ENCODE measurements around the gene GJB2.
A peak's percentile ranks its signal among the peaks of the same experiment; 100 is the strongest.
"Not testable (repeated sequence)": the region's sequence is repeated elsewhere in the genome, so short reads cannot be mapped to it uniquely, and the experiment has no call there.

The GJB2 gene

DNA sequence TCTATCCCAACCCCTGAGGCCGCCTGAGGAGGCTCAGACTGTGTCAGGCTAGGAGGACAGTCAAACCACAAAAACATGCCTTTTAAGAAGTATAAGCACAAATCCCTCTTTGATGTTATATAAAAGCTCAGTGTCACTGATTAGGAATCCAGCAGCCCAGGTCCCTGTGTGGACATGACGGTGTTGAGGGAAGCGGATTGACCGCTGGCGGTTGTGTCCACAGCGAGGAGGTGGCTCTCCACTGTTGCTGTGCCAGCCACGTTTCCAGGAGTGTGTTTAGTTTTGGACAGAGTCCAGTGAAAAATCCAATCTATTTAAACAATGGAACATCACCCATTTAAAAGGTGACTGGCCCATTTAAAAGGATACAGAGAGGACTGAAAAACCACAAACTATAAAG, 24.3 kb downstream of the GJB2 start:
- no peak for DNase-seq (ENCODE audit: low read depth in 3 of 3)

DNA sequence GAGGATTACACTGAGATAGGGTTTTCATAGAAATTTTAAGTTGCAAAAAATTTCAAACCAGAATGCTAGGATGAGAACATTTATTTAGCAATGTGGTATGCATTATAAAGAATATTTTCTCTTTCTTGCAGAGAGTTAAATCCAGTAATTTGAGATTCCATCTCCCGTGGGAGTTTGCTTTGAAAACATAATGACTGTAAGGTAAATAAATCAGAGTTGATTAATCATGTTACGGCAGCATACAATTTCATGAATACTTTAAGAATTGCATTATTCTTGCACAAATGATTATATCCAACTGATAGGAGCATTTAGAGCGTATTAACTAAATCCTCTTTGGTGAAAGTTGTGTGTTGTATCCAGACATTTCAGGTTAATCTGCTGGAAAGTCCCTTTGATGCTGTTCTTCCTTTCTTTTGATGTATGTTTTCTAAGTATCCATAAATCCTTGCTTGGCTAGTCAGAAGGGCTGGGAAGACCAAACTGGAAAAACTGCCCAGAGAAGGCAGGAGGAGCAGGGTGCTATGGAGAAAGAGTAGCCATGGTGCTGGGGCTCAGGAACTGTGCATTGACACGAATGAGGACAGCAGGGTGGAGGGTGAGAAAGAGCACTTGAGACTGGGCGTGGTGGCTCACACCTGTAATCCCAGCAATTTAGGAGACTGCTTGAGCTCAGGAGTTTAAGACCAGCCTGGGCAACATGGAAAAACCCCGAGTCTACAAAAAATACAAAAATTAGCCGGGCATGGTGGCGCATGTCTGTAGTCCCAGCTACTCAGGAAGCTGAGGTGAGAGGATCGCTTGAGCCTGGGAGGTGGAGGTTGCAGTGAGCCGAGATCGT, 27.1 kb downstream of the GJB2 start:
- no peak for DNase-seq (ENCODE audit: low read depth in 3 of 3)

DNA sequence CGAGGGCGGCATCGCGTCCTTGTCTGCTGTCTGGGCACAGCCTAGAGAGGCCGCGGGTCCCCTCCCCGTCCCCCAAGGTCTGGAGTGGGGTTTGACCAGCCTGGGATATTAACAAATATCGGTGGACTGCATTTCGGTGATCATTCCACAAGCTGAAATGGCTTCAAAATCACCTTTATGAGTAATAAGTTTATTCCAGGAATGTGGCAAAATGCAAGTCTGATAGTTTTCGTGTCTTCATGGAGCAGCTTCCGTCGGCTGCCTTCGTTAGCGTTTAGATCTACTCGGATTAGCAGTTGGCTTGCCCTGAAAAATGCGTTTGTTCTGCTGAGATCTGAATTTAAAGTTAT, 30.8 kb downstream of the GJB2 start:
- no peak for DNase-seq (ENCODE audit: low read depth in 3 of 3)

DNA sequence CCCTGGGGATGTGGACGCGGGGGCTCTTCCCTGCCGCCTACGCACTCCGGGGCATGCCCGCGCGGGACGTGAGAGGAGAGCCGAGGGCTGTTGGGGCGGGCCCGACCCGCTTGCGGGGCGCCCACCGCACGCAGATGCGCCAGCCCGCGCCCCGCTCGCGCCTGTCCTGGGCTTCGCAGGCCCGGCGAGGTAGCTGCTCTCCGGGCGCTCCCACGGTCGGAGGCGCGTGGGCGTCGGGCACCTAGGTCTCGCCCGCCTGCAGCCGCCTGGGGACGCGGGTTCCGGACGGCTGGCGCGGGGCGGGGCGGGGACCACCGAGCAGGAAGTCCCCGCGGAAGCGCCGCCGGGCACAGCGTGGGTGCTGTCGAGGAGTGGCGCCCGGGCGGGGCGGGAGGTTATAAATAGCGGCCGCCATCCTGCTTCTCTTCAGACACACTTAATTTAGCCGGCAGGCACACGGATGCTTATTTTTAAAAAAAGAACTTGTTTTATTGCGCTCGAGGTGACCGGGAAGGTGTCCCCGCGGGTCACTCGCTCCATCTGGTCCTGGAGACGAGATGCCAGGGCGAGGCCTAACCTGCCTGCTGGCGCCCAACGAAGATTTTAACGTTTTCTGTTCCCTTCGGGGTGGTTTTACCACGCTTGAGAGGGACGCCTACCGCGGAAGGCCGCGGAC, 31.3 kb downstream of the GJB2 start:
- peak in 2 of 3 experiments; percentile 22 to 42 for DNase-seq (ENCODE audit: low read depth in 3 of 3)

GRCh38 chr13:20160306-20161274, 32.1 kb downstream of the GJB2 start, which contains the start of gene GJA3:
Gene GJA3, minus strand, starts transcription at chr13:20161052. Its CDS starts 17,764 bp downstream, at chr13:20143288.
- DNase-seq (ENCODE audit: low read depth in 3 of 3), result peak in 2 of 3 experiments; percentile 17 to 63

GRCh38 chr13:20159646-20160305, 33.0 kb downstream of the GJB2 start:
- DNase-seq (ENCODE audit: low read depth in 3 of 3), result no peak

DNA sequence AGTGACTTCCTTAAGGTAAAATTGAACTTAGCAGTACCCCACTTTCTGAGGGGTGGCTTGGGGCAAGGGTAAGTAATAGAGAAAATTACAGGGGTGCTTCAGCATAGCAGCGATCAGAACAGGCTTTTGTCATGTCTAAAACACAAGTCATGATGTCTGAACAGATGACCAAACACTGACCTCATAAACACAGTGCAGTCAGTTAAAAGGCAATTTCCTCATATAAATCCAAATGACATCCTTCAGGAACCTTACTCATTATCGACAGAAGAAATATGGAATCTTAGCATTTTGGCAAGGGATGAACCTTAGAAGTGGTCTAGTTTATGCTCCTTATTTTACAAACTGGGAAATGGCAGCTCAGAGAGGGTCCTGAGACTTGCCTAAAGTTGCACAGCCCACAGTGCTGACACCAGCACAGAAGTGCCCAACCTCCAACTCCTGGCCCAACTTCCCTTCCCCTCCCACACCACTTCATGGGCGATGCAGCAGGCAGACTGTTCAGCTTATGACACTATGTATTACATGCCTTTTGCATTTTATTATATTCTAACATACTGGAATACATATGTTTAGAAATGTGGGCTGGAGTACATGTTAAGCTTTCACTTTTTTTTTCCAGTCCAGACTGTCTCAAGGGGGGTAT, 35.5 kb downstream of the GJB2 start:
- no peak for DNase-seq (ENCODE audit: low read depth in 3 of 3)

DNA sequence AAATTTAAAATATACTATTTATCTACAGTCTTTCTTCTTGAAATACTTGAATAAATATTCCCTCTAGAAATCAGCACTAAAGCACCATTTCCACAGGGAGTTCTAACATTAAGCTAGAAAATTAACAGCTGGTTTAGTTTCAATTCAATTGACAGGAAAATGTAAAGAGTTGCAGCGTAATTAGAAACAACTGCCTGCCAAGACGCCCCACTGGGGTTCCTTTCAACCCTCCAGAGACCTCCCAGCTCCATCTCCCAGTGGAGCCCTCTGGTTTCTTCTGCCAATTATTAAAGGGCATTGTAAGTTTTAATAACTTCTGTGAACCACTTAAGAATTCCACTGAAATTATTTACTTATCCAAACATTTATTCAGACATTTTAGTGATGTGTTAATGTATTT, 36.0 kb downstream of the GJB2 start:
- DNase-seq (ENCODE audit: low read depth in 3 of 3), result no peak

GRCh38 chr13:20153290-20153689, 39.4 kb downstream of the GJB2 start:
- not testable (repeated sequence) for DNase-seq (ENCODE audit: low read depth in 3 of 3)

DNA sequence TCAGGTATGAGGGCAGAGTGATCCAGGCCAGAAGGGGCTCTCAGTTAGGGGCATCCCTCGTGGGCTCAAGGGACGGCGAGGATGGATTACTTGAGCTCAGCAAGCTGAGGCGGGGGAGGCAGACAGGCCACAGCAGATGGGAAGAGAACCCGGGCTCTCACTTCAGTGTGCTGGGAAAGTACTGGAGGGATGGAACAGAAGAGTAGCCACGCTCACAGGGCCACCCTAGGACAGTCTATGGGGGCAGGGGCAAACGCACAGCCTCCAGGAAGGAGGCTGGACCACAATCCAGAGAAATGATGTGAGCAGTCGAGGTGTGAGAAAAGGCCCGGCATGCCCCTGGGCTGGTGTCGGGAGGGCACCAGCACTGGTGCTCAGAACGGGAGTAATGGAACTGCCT, 41.1 kb downstream of the GJB2 start:
- no peak for DNase-seq (ENCODE audit: low read depth in 3 of 3)

DNA sequence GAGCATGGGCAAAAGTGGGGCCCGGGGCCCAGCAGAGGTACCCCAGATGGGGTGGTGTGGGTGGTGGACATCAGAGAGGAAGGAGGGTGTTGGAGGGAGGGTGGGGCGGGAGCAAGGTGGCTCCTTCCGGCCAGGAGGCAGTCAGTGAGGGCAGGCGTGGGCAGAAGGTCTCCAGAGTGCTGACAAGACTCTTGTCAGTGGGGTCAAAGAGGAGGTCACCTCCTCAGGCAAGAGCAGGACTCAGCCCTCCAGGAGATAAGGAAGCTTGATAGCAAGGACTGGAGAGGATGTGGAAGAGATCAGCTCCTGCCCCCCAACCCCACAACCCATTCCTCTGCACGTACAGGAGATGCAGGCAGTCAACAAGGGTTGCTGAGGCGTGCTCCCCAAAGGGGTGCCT, 41.7 kb downstream of the GJB2 start:
- DNase-seq (ENCODE audit: low read depth in 3 of 3), result no peak

GRCh38 chr13:20150561-20150960, 42.2 kb downstream of the GJB2 start:
- no peak for DNase-seq (ENCODE audit: low read depth in 3 of 3)

GRCh38 chr13:20149762-20150161, 43.0 kb downstream of the GJB2 start:
- DNase-seq (ENCODE audit: low read depth in 3 of 3), result no peak

GRCh38 chr13:20148501-20149183, 44.1 kb downstream of the GJB2 start:
- DNase-seq (ENCODE audit: low read depth in 3 of 3), result no peak

- DNase-seq (ENCODE audit: low read depth in 3 of 3), result no peak
Observed at GRCh38 chr13:20146381-20146780, 46.4 kb downstream of the GJB2 start.

GRCh38 chr13:20145521-20145920, 47.2 kb downstream of the GJB2 start:
- DNase-seq (ENCODE audit: low read depth in 3 of 3), result no peak

DNA sequence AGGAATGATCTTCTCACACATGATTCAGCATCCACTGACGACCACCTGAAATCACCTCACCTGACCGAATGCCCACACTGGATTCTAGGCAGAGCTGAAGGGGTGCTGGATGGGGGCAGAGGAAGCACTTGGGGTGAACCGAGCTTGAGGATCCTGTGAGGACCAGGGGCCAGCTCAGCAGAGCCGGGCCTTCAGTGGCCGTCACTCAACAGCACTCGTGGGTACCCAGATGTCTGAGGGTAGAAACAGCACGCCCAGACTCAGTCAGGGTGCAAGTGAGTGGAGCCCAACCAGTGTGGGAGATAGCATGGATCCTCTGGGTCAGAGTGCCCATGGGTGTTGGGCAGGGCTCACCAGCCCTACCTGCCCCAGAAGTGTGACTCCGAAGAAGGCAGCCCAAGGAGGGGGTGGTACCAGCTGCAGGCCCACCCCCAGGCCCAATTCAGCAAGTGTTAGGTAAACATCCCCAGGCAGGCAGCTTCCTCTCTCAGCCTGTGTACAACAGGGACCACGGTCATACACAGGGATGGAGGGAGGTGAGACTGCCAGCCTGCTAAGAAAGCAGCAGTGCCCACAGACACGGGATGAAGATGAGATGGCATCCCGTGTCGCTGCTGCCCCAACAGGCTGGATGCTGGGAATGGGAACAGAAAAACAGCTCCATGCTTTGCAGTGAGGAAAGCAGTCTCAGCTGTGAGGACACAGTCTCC, 48.4 kb downstream of the GJB2 start:
- no peak for DNase-seq (ENCODE audit: low read depth in 3 of 3)

- no peak for DNase-seq (ENCODE audit: low read depth in 3 of 3)
Observed at GRCh38 chr13:20142927-20143480, 49.7 kb downstream of the GJB2 start.

All from stimulated activated CD4-positive, alpha-beta T cell treated with anti-CD3 and anti-CD28 coated beads, TNF-alpha, amount 100 ng/mL, for 24 hours (primary cell).